Colonic mucosa (tissue), 4 donors: ENCODE results near the gene AUNIP. TPM values are rescaled to one million over a fixed set of nuclear protein-coding genes. Genes with fewer than 3 reads are reported as not detected.
A peak's percentile ranks its signal among the peaks of the same experiment; 100 is the strongest.

Experiments
- DNase-seq: peaks from one replicate; pipeline ENCODE4 v3.0.0-alpha.2; 2020
- H3K27ac ChIP-seq: fragments of 200-600 bp; one replicate; pipeline ENCODE4 v1.8.0; 2021
- H3K27me3 ChIP-seq: fragments of 200-600 bp; one replicate; pipeline ENCODE4 v1.8.0; 2021
- H3K36me3 ChIP-seq: fragments of 200-600 bp; one replicate; pipeline ENCODE4 v1.8.0; 2021
- H3K4me1 ChIP-seq: fragments of 200-600 bp; one replicate; pipeline ENCODE4 v1.8.0; 2021; ENCODE audit warnings: mild to moderate bottlenecking
- H3K4me3 ChIP-seq: fragments of 200-600 bp; one replicate; pipeline ENCODE4 v1.8.0; 2021
- H3K9ac ChIP-seq, 2 donors: one replicate each; pipeline ENCODE4 v1.7.0; 2013; ENCODE audit warnings: control low read depth in 2 of 2, low read depth in 2 of 2, low read length in 2 of 2
- H3K9me3 ChIP-seq: fragments of 200-600 bp; one replicate; pipeline ENCODE4 v1.8.0; 2021
- intact Hi-C: fragments of 100-400 bp; cut with DNase I; formaldehyde crosslinking; loops from one replicate; pipeline ENCODE4 v1.14.1; 2022
- total RNA-seq, 2 donors: library from RNA; stranded (reverse); fragmentation: NEBNext Ultra II Directional in 1 of 2; extraction: Animal tissue kit (Norgen Biotek cat#: 25700) in 1 of 2; gene quantifications; one replicate each; pipeline ENCODE4 v1.2.1, GENCODE V29; 2021
- TF ChIP-seq, protein P1 (sequence below): fragments of 200-600 bp; IDR thresholded peaks from one replicate; pipeline ENCODE4 v1.8.0; 2022; ENCODE audit warnings: antibody characterized with exemption, mild to moderate bottlenecking
- donor health status: healthy.
- donor health status: DM: no; HTN: no; CAD: no.
- donor health status: DM: no; HTN: no; CAD: no.

AUNIP gene
- total RNA-seq, 2 donors from 2014 or later: 1.2 to 4.8 TPM

- Histone ChIP-seq H3K27me3 (no peaks in the 10 kb centered on the region), H3K4me3 (no peak overlapping the region), H3K9ac (no peak overlapping the region), H3K4me1 (peaks cover 9% of the 10 kb centered on the region), H3K36me3 (no peaks in the 10 kb centered on the region), H3K9me3 (no peaks in the 10 kb centered on the region), H3K27ac (no peak overlapping the region)
- TF ChIP-seq, protein P1, sequence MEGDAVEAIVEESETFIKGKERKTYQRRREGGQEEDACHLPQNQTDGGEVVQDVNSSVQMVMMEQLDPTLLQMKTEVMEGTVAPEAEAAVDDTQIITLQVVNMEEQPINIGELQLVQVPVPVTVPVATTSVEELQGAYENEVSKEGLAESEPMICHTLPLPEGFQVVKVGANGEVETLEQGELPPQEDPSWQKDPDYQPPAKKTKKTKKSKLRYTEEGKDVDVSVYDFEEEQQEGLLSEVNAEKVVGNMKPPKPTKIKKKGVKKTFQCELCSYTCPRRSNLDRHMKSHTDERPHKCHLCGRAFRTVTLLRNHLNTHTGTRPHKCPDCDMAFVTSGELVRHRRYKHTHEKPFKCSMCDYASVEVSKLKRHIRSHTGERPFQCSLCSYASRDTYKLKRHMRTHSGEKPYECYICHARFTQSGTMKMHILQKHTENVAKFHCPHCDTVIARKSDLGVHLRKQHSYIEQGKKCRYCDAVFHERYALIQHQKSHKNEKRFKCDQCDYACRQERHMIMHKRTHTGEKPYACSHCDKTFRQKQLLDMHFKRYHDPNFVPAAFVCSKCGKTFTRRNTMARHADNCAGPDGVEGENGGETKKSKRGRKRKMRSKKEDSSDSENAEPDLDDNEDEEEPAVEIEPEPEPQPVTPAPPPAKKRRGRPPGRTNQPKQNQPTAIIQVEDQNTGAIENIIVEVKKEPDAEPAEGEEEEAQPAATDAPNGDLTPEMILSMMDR: no peak
- intact Hi-C loops: no loop called here
- DNase-seq: no peak
These were observed 17.9 kb upstream of the AUNIP start for GRCh38 chr1:25877155-25877554.

GRCh38 chr1:25876693-25877077 is 17.4 kb upstream of the AUNIP start:
- H3K4me1 ChIP-seq: peaks cover 9% of the 10 kb centered on the region
- TF ChIP-seq, protein P1: no peak
- DNase-seq: no peak

DNA sequence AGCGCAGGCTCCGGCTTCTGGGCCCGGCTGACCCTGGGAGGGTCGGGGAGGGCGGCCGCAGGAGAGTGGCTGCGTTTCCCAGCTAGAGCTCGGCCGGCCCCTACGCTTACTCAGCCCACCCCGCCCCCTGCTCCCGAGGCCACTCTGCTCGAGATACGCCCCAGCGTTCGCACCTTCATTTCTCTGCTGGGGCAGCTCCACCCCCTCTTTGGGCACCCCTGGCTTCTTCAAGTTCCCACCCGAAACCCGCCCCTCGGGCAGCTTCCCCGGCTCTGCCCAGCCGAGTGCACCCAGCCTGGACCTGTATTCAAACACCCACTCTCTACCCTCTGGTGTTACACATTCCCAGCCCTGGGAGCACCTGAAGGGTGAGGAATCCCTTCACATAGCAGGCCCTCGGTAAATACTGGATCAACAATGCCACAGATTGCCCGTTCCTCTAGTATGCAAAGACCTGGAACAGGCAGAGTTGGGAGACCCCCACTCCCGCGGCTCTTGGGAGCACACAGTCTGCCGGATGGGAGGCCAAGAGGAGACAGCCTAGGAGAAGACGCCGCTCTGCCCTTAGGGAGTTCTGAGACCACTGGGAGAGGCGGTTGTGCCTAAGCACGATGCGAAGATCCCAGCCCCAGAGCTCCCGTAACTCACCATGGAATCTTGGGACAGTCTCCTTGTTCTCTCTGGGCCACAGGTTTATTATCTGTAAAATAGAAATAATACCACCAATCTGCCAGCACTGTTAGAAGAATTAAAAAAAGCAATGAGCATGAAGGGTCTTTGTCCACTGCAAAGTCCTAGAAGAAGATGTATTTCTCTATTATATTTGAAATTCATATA is 16.8 kb upstream of the AUNIP start:
- Histone ChIP-seq H3K36me3 (no peaks in the 10 kb centered on the region), H3K4me1 (peaks cover 9% of the 10 kb centered on the region), H3K9me3 (no peaks in the 10 kb centered on the region), H3K27ac (peak overlapping the region; percentile 35), H3K27me3 (no peaks in the 10 kb centered on the region), H3K9ac (peak overlapping the region; percentile 53 to 68), H3K4me3 (peak overlapping the region; percentile 58)
- intact Hi-C loops: no loop called here
- no peak for DNase-seq
- TF ChIP-seq, protein P1: no peak

More at GRCh38 chr1:25876693-25877077, 17.4 kb upstream of the AUNIP start:
- Histone ChIP-seq H3K36me3 (no peaks in the 10 kb centered on the region), H3K9ac (no peak overlapping the region), H3K4me3 (no peak overlapping the region), H3K9me3 (no peaks in the 10 kb centered on the region), H3K27me3 (no peaks in the 10 kb centered on the region), H3K27ac (no peak overlapping the region)
- intact Hi-C loops: no loop called here

DNA sequence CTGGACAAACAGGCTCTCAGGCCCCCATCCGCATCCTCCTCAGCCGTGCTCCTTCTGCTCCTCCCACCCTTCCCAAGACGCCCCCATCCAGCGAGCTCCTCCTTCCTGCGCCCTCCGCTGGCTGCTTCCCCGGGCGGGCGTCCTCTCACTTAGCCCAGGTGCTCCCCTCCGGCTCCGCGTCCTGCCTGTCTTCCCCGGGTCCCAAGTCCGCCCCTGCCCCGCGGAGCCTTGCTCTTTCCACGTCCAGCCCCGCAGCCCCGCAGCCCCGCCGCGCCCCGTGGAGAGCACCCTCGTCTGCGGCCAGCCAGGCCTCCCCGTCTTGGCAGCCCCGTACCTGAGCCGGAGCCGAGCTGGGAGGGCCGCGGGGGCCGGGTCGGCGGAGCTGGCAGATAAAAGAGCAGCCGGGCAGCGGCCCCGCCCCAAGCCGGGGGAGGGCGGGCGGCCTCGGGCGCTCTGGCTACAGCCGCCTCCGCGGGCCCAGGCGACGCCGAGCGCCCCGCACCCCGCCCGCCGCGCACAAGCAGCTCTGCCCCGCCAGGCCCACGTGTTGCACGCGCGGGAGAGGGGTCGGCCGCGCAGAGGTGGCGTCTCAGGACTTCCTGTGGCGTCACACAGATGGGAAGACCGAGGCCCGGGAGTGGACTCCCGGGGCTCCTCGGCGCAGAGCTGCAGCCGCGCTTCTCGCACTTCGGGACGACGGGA is 16.0 kb upstream of the AUNIP start, which contains the start of gene PAQR7:
TSS of gene PAQR7 (minus strand) at position 555 of the 702 bp plus-strand sequence. CDS start 11,869 bp downstream, outside the sequence.
- peak within 1 kb of the TSS; percentile 35 for H3K27ac ChIP-seq
- no peaks in the 10 kb centered on the region for H3K36me3 ChIP-seq
- DNase-seq: peak; percentile 78
- peak within 1 kb of the TSS; percentile 58 for H3K4me3 ChIP-seq
- H3K27me3 ChIP-seq: no peaks in the 10 kb centered on the region
- H3K9me3 ChIP-seq: no peaks in the 10 kb centered on the region
- TF ChIP-seq, protein P1: no peak
- intact Hi-C loops: no loop called here
- peak within 1 kb of the TSS; percentile 68 to 72 for H3K9ac ChIP-seq
- peaks cover 9% of the 10 kb centered on the region for H3K4me1 ChIP-seq

- no peaks in the 10 kb centered on the region for H3K27me3 ChIP-seq
- TF ChIP-seq, protein P1: no peak
- H3K36me3 ChIP-seq: no peaks in the 10 kb centered on the region
- no peak overlapping the region for H3K27ac ChIP-seq
- H3K9ac ChIP-seq: peak overlapping the region; percentile 68 to 72
- intact Hi-C loops: no loop called here
- no peak for DNase-seq
- peak overlapping the region; percentile 58 for H3K4me3 ChIP-seq
- H3K4me1 ChIP-seq: peaks cover 9% of the 10 kb centered on the region
- H3K9me3 ChIP-seq: no peaks in the 10 kb centered on the region
These were observed 15.4 kb upstream of the AUNIP start for GRCh38 chr1:25874635-25875153.
